ENCODE measurements around the gene CUX1. TPM values are rescaled to one million over a fixed set of nuclear protein-coding genes. Genes with fewer than 3 reads are reported as not detected.

The CUX1 gene
- total RNA-seq, 1 donor from 2014 or later = 56.5 TPM

GRCh38 chr7:102230593-102230992 lies 413.2 kb downstream of the CUX1 start:
- H3K4me1 Mint-ChIP-seq (ENCODE audit: low read depth, unreplicated experiment) = peaks cover 7% of the 10 kb centered on the region
- no peak overlapping the region for H3K27ac Mint-ChIP-seq (ENCODE audit: unreplicated experiment)
- no peaks in the 10 kb centered on the region for H3K36me3 Mint-ChIP-seq (ENCODE audit: unreplicated experiment)
- peaks cover 1% of the 10 kb centered on the region for H3K9me3 Mint-ChIP-seq (ENCODE audit: unreplicated experiment)
- H3K4me3 Mint-ChIP-seq (ENCODE audit: unreplicated experiment) = no peak overlapping the region
- TF ChIP-seq CTCF (IDR thresholded peaks at IDR 0.05; ENCODE audit: partially characterized antibody, unreplicated experiment) = no peak
- DNase-seq = no peak
- no peaks in the 10 kb centered on the region for H3K27me3 Mint-ChIP-seq (ENCODE audit: unreplicated experiment)

GRCh38 chr7:102232611-102233286 lies 415.3 kb downstream of the CUX1 start:
- H3K4me1 Mint-ChIP-seq (ENCODE audit: low read depth, unreplicated experiment) = peaks cover 4% of the 10 kb centered on the region
- no peak for DNase-seq
- H3K9me3 Mint-ChIP-seq (ENCODE audit: unreplicated experiment) = peaks cover 1% of the 10 kb centered on the region
- no peaks in the 10 kb centered on the region for H3K36me3 Mint-ChIP-seq (ENCODE audit: unreplicated experiment)
- H3K4me3 Mint-ChIP-seq (ENCODE audit: unreplicated experiment) = no peak overlapping the region
- no peak for TF ChIP-seq CTCF (IDR thresholded peaks at IDR 0.05; ENCODE audit: partially characterized antibody, unreplicated experiment)
- H3K27me3 Mint-ChIP-seq (ENCODE audit: unreplicated experiment) = no peaks in the 10 kb centered on the region
- H3K27ac Mint-ChIP-seq (ENCODE audit: unreplicated experiment) = no peak overlapping the region

- no peak for DNase-seq
- no peak overlapping the region for H3K4me3 Mint-ChIP-seq (ENCODE audit: unreplicated experiment)
- H3K27me3 Mint-ChIP-seq (ENCODE audit: unreplicated experiment) = no peaks in the 10 kb centered on the region
- no peak overlapping the region for H3K27ac Mint-ChIP-seq (ENCODE audit: unreplicated experiment)
- H3K4me1 Mint-ChIP-seq (ENCODE audit: low read depth, unreplicated experiment) = peaks cover 4% of the 10 kb centered on the region
- no peak for TF ChIP-seq CTCF (IDR thresholded peaks at IDR 0.05; ENCODE audit: partially characterized antibody, unreplicated experiment)
- peaks cover 1% of the 10 kb centered on the region for H3K9me3 Mint-ChIP-seq (ENCODE audit: unreplicated experiment)
- H3K36me3 Mint-ChIP-seq (ENCODE audit: unreplicated experiment) = no peaks in the 10 kb centered on the region
These were observed 416.7 kb downstream of the CUX1 start for GRCh38 chr7:102234131-102234530.

- Mint-ChIP-seq H3K27me3 (ENCODE audit: unreplicated experiment) (no peaks in the 10 kb centered on the region), H3K9me3 (ENCODE audit: unreplicated experiment) (peaks cover 1% of the 10 kb centered on the region), H3K27ac (ENCODE audit: unreplicated experiment) (no peak overlapping the region), H3K36me3 (ENCODE audit: unreplicated experiment) (no peaks in the 10 kb centered on the region), H3K4me1 (ENCODE audit: low read depth, unreplicated experiment) (peaks cover 4% of the 10 kb centered on the region), H3K4me3 (ENCODE audit: unreplicated experiment) (no peak overlapping the region)
- TF ChIP-seq CTCF (IDR thresholded peaks at IDR 0.05; ENCODE audit: partially characterized antibody, unreplicated experiment) = no peak
- DNase-seq = no peak
These were observed 417.6 kb downstream of the CUX1 start for GRCh38 chr7:102234801-102235550.

- Mint-ChIP-seq H3K4me1 (ENCODE audit: low read depth, unreplicated experiment) (peaks cover 4% of the 10 kb centered on the region), H3K36me3 (ENCODE audit: unreplicated experiment) (no peaks in the 10 kb centered on the region), H3K27me3 (ENCODE audit: unreplicated experiment) (no peaks in the 10 kb centered on the region), H3K4me3 (ENCODE audit: unreplicated experiment) (no peak overlapping the region), H3K9me3 (ENCODE audit: unreplicated experiment) (peaks cover 1% of the 10 kb centered on the region), H3K27ac (ENCODE audit: unreplicated experiment) (no peak overlapping the region)
- DNase-seq = no peak
- no peak for TF ChIP-seq CTCF (IDR thresholded peaks at IDR 0.05; ENCODE audit: partially characterized antibody, unreplicated experiment)
These were observed 418.7 kb downstream of the CUX1 start for GRCh38 chr7:102236102-102236501.
